HepG2 (cell line): ENCODE data around the gene MMP17. TPM values are rescaled to one million over a fixed set of nuclear protein-coding genes. Genes with fewer than 3 reads are reported as not detected.

ENCODE experiments used
- ARNT ChIP-seq: fragments of 450-650 bp; IDR thresholded peaks from 2 replicates; pipeline ENCODE4 v1.6.1; 2017
- ESRRA ChIP-seq: sonication (generic); formaldehyde crosslinking; IDR thresholded peaks from 2 replicates; pipeline ENCODE4 v1.5.1; 2020; ENCODE audit warnings: mild to moderate bottlenecking, low read depth, missing genetic modification reagents
- LBX2 ChIP-seq: sonication (generic); formaldehyde crosslinking; IDR thresholded peaks from 2 replicates; pipeline ENCODE4 v1.5.0; 2020; ENCODE audit warnings: missing genetic modification reagents, mild to moderate bottlenecking, borderline replicate concordance
- MIXL1 ChIP-seq: IDR thresholded peaks from 2 replicates; pipeline ENCODE4 v1.6.1; 2016
- SIX4 ChIP-seq: sonication (generic); formaldehyde crosslinking; IDR thresholded peaks from 2 replicates; pipeline ENCODE4 v1.4.0; 2020; ENCODE audit warnings: missing genetic modification reagents
- TFAP4 ChIP-seq: sonication (generic); IDR thresholded peaks from 2 replicates; pipeline ENCODE4 v1.6.1; 2016; ENCODE audit warnings: low read depth, borderline replicate concordance
- TOPORS ChIP-seq: sonication (generic); formaldehyde crosslinking; IDR thresholded peaks from 2 replicates; pipeline ENCODE4 v1.8.0; 2023; ENCODE audit warnings: mild to moderate bottlenecking, missing genetic modification reagents
- XRCC5 ChIP-seq: fragments of 200-400 bp; formaldehyde crosslinking; optimal IDR thresholded peaks from 2 replicates; pipeline ENCODE3; 2017; ENCODE audit warnings: mild to moderate bottlenecking, low read length
- ZBTB7A ChIP-seq: sonication (generic); formaldehyde crosslinking; IDR thresholded peaks from 2 replicates; pipeline ENCODE4 v1.8.0; 2022; ENCODE audit warnings: mild to moderate bottlenecking, missing genetic modification reagents
- ZC3H13 ChIP-seq: sonication (generic); formaldehyde crosslinking; IDR thresholded peaks from 2 replicates; pipeline ENCODE4 v1.8.1; 2023; ENCODE audit warnings: mild to moderate bottlenecking, missing genetic modification reagents, moderate library complexity
- ZNF264 ChIP-seq: sonication (generic); formaldehyde crosslinking; IDR thresholded peaks from 2 replicates; pipeline ENCODE4 v1.4.0; 2020; ENCODE audit warnings: missing genetic modification reagents
- ZNF510 ChIP-seq: sonication (generic); formaldehyde crosslinking; IDR thresholded peaks from 2 replicates; pipeline ENCODE4 v1.4.0; 2020; ENCODE audit warnings: low read depth, mild to moderate bottlenecking, missing genetic modification reagents
- ZNF564 ChIP-seq: sonication (generic); formaldehyde crosslinking; IDR thresholded peaks from 2 replicates; pipeline ENCODE4 v1.8.1; 2023; ENCODE audit warnings: mild to moderate bottlenecking, missing genetic modification reagents
- ZNF614 ChIP-seq: IDR thresholded peaks from 2 replicates; pipeline ENCODE4 v1.6.1; 2018; ENCODE audit warnings: missing biosample characterization, missing genetic modification reagents, inconsistent platforms, borderline replicate concordance
- ZNF770 ChIP-seq: sonication (generic); formaldehyde crosslinking; IDR thresholded peaks from 2 replicates; pipeline ENCODE4 v1.5.0; 2020; ENCODE audit warnings: mild to moderate bottlenecking, missing genetic modification reagents
- ZNF777 ChIP-seq: sonication (generic); formaldehyde crosslinking; IDR thresholded peaks from 2 replicates; pipeline ENCODE4 v1.4.0; 2020; ENCODE audit warnings: missing genetic modification reagents
- polyA plus RNA-seq, 8 experiments: library from polyadenylated mRNA; depleted of rRNA in 3 of 8; stranded (reverse) in 7 of 8; unstranded in 1 of 8; fragments of >200 nt; fragmentation: Illumina TruSeq in 4 of 8; extraction: Trizol in 4 of 8; gene quantifications; 2 replicates each; pipeline versions ENCODE4 v1.2.1 to v1.2.3, GENCODE V29; 2011 to 2016; ENCODE audit warnings: low read depth in 4 of 8, missing spikeins in 1 of 8, mixed read lengths in 1 of 8; ENCODE audit not compliant: insufficient read depth in 1 of 8
- total RNA-seq, 5 experiments: library from RNA; depleted of rRNA; stranded (reverse); fragments of >200 nt; fragmentation: Illumina TruSeq; extraction: Trizol; gene quantifications; 2 replicates each; pipeline ENCODE4 v1.2.3, GENCODE V29; 2016; ENCODE audit warnings: low read depth in 1 of 5
- TF ChIP-seq, protein P1 (sequence below): sonication (generic); formaldehyde crosslinking; conservative IDR thresholded peaks from 2 replicates; pipeline ENCODE4 v1.4.0; 2020; ENCODE audit warnings: missing genetic modification reagents
- TF ChIP-seq, protein P2 (sequence below): sonication (generic); formaldehyde crosslinking; IDR thresholded peaks from 2 replicates; pipeline ENCODE4 v1.4.0; 2020; ENCODE audit warnings: missing genetic modification reagents
- TF ChIP-seq, protein P3 (sequence below): sonication (generic); formaldehyde crosslinking; IDR thresholded peaks from 2 replicates; pipeline ENCODE4 v1.8.1; 2023; ENCODE audit warnings: mild to moderate bottlenecking, inconsistent platforms, moderate library complexity, missing genetic modification reagents, borderline replicate concordance
- TF ChIP-seq, protein P4 (sequence below): sonication (generic); formaldehyde crosslinking; IDR thresholded peaks from 2 replicates; pipeline ENCODE4 v1.4.0; 2020; ENCODE audit warnings: missing genetic modification reagents

The MMP17 gene
- total and polyA plus RNA-seq, 2 of the 13 experiments (the other 11 are each of a cell fraction or from before 2014, with no cell fraction given), result 0.55 to 0.80 TPM

GRCh38 chr12:131830335-131830913 is 2.2 kb downstream of the MMP17 start (continued):
- TF ChIP-seq ZNF614 (CRISPR knock-in tag), result peak; percentile 14; the same call in 1 of the 2 replicates
- TF ChIP-seq, protein P1, sequence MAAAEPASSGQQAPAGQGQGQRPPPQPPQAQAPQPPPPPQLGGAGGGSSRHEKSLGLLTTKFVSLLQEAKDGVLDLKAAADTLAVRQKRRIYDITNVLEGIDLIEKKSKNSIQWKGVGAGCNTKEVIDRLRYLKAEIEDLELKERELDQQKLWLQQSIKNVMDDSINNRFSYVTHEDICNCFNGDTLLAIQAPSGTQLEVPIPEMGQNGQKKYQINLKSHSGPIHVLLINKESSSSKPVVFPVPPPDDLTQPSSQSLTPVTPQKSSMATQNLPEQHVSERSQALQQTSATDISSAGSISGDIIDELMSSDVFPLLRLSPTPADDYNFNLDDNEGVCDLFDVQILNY (CRISPR knock-in tag), result no peak
- TF ChIP-seq ZNF564, result peak; percentile 62; the same call in 1 of the 2 replicates
- no peak for TF ChIP-seq ARNT
- TF ChIP-seq ZNF770 (CRISPR knock-in tag), result peak; percentile 50; the same call in 1 of the 2 replicates
- no peak for TF ChIP-seq LBX2 (CRISPR knock-in tag)
- no peak for TF ChIP-seq ZNF264 (CRISPR knock-in tag)
- TF ChIP-seq, protein P2, sequence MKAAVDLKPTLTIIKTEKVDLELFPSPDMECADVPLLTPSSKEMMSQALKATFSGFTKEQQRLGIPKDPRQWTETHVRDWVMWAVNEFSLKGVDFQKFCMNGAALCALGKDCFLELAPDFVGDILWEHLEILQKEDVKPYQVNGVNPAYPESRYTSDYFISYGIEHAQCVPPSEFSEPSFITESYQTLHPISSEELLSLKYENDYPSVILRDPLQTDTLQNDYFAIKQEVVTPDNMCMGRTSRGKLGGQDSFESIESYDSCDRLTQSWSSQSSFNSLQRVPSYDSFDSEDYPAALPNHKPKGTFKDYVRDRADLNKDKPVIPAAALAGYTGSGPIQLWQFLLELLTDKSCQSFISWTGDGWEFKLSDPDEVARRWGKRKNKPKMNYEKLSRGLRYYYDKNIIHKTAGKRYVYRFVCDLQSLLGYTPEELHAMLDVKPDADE (CRISPR knock-in tag), result 0 out of 2 replicates have a peak, but pooled peaks have one; percentile 55
- no peak for TF ChIP-seq ZBTB7A (CRISPR knock-in tag)
- no peak for TF ChIP-seq MIXL1 (CRISPR knock-in tag)
- no peak for TF ChIP-seq TFAP4
- no peak for TF ChIP-seq ZNF510
- no peak for TF ChIP-seq SIX4
- TF ChIP-seq ESRRA (CRISPR knock-in tag), result no peak
- TF ChIP-seq XRCC5, result peak; percentile 31
- no peak for TF ChIP-seq TOPORS (CRISPR knock-in tag)
- TF ChIP-seq, protein P3, sequence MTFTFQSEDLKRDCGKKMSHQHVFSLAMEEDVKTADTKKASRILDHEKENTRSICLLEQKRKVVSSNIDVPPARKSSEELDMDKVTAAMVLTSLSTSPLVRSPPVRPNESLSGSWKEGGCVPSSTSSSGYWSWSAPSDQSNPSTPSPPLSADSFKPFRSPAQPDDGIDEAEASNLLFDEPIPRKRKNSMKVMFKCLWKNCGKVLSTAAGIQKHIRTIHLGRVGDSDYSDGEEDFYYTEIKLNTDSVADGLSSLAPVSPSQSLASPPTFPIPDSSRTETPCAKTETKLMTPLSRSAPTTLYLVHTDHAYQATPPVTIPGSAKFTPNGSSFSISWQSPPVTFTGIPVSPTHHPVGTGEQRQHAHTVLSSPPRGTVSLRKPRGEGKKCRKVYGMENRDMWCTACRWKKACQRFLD, result 0 out of 2 replicates have a peak, but pooled peaks have one; percentile 53
- TF ChIP-seq ZC3H13 (CRISPR knock-in tag), result no peak
- TF ChIP-seq, protein P4, sequence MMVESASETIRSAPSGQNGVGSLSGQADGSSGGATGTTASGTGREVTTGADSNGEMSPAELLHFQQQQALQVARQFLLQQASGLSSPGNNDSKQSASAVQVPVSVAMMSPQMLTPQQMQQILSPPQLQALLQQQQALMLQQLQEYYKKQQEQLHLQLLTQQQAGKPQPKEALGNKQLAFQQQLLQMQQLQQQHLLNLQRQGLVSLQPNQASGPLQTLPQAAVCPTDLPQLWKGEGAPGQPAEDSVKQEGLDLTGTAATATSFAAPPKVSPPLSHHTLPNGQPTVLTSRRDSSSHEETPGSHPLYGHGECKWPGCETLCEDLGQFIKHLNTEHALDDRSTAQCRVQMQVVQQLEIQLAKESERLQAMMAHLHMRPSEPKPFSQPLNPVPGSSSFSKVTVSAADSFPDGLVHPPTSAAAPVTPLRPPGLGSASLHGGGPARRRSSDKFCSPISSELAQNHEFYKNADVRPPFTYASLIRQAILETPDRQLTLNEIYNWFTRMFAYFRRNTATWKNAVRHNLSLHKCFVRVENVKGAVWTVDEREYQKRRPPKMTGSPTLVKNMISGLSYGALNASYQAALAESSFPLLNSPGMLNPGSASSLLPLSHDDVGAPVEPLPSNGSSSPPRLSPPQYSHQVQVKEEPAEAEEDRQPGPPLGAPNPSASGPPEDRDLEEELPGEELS, result no peak
- peak; percentile 90 for TF ChIP-seq ZNF777 (CRISPR knock-in tag)
